Coronary artery (tissue), 2 donors: Measurements from ENCODE around the gene PXT1.

Experiments used
- DNase-seq: peaks from one replicate; pipeline ENCODE4 v3.0.0-alpha.2; 2017; ENCODE audit warnings: low spot score
- H3K27ac ChIP-seq, 2 donors: fragments of 200-600 bp; sonication (generic); one replicate each; pipeline ENCODE4 v1.5.1; 2016 to 2019
- H3K4me3 ChIP-seq: fragments of 200-600 bp; sonication (generic); 2 replicates; pipeline ENCODE4 v1.5.1; 2016; ENCODE audit warnings: mild to moderate bottlenecking, moderate library complexity
- CTCF ChIP-seq: fragments of 200-600 bp; sonication (generic); IDR thresholded peaks from one replicate; pipeline ENCODE4 v1.5.1; 2019; ENCODE audit warnings: antibody characterized with exemption

Gene PXT1

GRCh38 chr6:36376742-36377141 lies 65.9 kb downstream of the PXT1 start:
- peak overlapping the region in 1 of 2 donors; percentile 21 for H3K27ac ChIP-seq
- TF ChIP-seq CTCF = no peak
- no peak for DNase-seq
- no peak overlapping the region for H3K4me3 ChIP-seq

GRCh38 chr6:36376183-36376582 lies 66.5 kb downstream of the PXT1 start:
- H3K4me3 ChIP-seq = no peak overlapping the region
- no peak for TF ChIP-seq CTCF
- H3K27ac ChIP-seq = no peak overlapping the region
- no peak for DNase-seq

GRCh38 chr6:36375644-36376155 lies 67.0 kb downstream of the PXT1 start:
- DNase-seq = no peak
- H3K27ac ChIP-seq = no peak overlapping the region
- no peak for TF ChIP-seq CTCF
- no peak overlapping the region for H3K4me3 ChIP-seq

GRCh38 chr6:36374972-36375371 lies 67.7 kb downstream of the PXT1 start:
- no peak for TF ChIP-seq CTCF
- DNase-seq = no peak
- Histone ChIP-seq H3K4me3 (no peak overlapping the region), H3K27ac (no peak overlapping the region)

GRCh38 chr6:36374194-36374593 lies 68.5 kb downstream of the PXT1 start:
- Histone ChIP-seq H3K4me3 (no peak overlapping the region), H3K27ac (no peak overlapping the region)
- no peak for TF ChIP-seq CTCF
- DNase-seq = no peak

- no peak for TF ChIP-seq CTCF
- DNase-seq = no peak
- no peak overlapping the region for H3K27ac ChIP-seq
- H3K4me3 ChIP-seq = no peak overlapping the region
Measured at GRCh38 chr6:36373368-36374019, 69.2 kb downstream of the PXT1 start.

- Histone ChIP-seq H3K27ac (no peak overlapping the region), H3K4me3 (no peak overlapping the region)
- no peak for TF ChIP-seq CTCF
- no peak for DNase-seq
Measured at GRCh38 chr6:36372088-36372487, 70.6 kb downstream of the PXT1 start.
